Keratinocyte (primary cell): ENCODE results near the gene ATL3. TPM values are rescaled to one million over a fixed set of nuclear protein-coding genes. Genes with fewer than 3 reads are reported as not detected.

ENCODE experiments used
- DNase-seq: peaks from one replicate; pipeline ENCODE4 v3.0.0-alpha.2; 2011; ENCODE audit warnings: low read depth, missing footprints, low spot score
- FAIRE-seq: peaks from 2 replicates; lab custom pipeline; 2011; peaks lifted over from hg19 to GRCh38; lab: Jason Lieb, UNC
- H2AFZ ChIP-seq: 2 replicates; pipeline ENCODE4 v1.6.0; 2012; ENCODE audit warnings: low read length, control low read depth, inconsistent platforms; ENCODE audit not compliant: control insufficient read depth
- H3K27ac ChIP-seq: 2 replicates; pipeline ENCODE4 v1.5.1; 2011; ENCODE audit warnings: low read length; ENCODE audit not compliant: control insufficient read depth, insufficient read depth
- H3K27me3 ChIP-seq: 3 replicates; pipeline ENCODE4 v1.6.0; 2011; ENCODE audit warnings: low read length; ENCODE audit not compliant: control insufficient read depth, insufficient read depth; ENCODE audit errors: extremely low read depth
- H3K36me3 ChIP-seq, 2 experiments: 2 replicates in 1 of 2; 3 replicates in 1 of 2; pipeline ENCODE4 v1.5.1; 2011; ENCODE audit warnings: low read length in 2 of 2, mild to moderate bottlenecking in 1 of 2; ENCODE audit not compliant: control insufficient read depth in 2 of 2, insufficient read depth in 2 of 2; ENCODE audit errors: extremely low read depth in 1 of 2
- H3K4me1 ChIP-seq: 3 replicates; pipeline ENCODE4 v1.5.1; 2011; ENCODE audit warnings: low read length; ENCODE audit not compliant: control insufficient read depth, insufficient read depth; ENCODE audit errors: extremely low read depth
- H3K4me2 ChIP-seq: 3 replicates; pipeline ENCODE4 v1.6.0; 2011; ENCODE audit warnings: low read depth, low read length; ENCODE audit not compliant: control insufficient read depth, insufficient read depth; ENCODE audit errors: extremely low read depth
- H3K4me3 ChIP-seq, 3 experiments: fragments of 200-600 bp in 1 of 3; sonication (generic) in 1 of 3; 2 replicates in 2 of 3; 3 replicates in 1 of 3; pipeline ENCODE4 v1.5.1; 2011 to 2016; ENCODE audit warnings: low read length in 3 of 3, mild to moderate bottlenecking in 3 of 3, control low read depth in 2 of 3, inconsistent platforms in 1 of 3, low read depth in 1 of 3, mixed read lengths in 1 of 3, mixed run types in 1 of 3, moderate library complexity in 1 of 3; ENCODE audit not compliant: control insufficient read depth in 2 of 3, insufficient read depth in 2 of 3; ENCODE audit errors: extremely low read depth in 1 of 3
- H3K79me2 ChIP-seq: 2 replicates; pipeline ENCODE4 v1.6.0; 2012; ENCODE audit warnings: low read length; ENCODE audit not compliant: control insufficient read depth, insufficient read depth
- H3K9ac ChIP-seq: 3 replicates; pipeline ENCODE4 v1.6.0; 2011; ENCODE audit warnings: low read length; ENCODE audit not compliant: control insufficient read depth, insufficient read depth; ENCODE audit errors: extremely low read depth
- H3K9me1 ChIP-seq: 3 replicates; pipeline ENCODE4 v1.6.0; 2011; ENCODE audit warnings: low read length; ENCODE audit not compliant: control insufficient read depth, insufficient read depth; ENCODE audit errors: extremely low read depth
- H3K9me3 ChIP-seq: 2 replicates; pipeline ENCODE4 v1.5.1; 2012; ENCODE audit warnings: low read depth, low read length; ENCODE audit not compliant: control insufficient read depth
- H4K20me1 ChIP-seq: 3 replicates; pipeline ENCODE4 v1.6.0; 2011; ENCODE audit warnings: low read length; ENCODE audit not compliant: control insufficient read depth, insufficient read depth; ENCODE audit errors: extremely low read depth
- CTCF ChIP-seq, 3 experiments: IDR thresholded peaks in 1 of 3; conservative IDR thresholded peaks in 1 of 3; optimal IDR thresholded peaks in 1 of 3; 2 replicates in 2 of 3; 3 replicates in 1 of 3; pipeline versions ENCODE3 to v1.5.1; 2011; ENCODE audit warnings: low read length in 3 of 3, mild to moderate bottlenecking in 3 of 3, moderate library complexity in 2 of 3, control low read depth in 1 of 3, inconsistent platforms in 1 of 3; ENCODE audit not compliant: insufficient read depth in 2 of 3; ENCODE audit errors: extremely low read depth in 1 of 3
- EZH2 ChIP-seq: IDR thresholded peaks from one replicate; pipeline ENCODE4 v1.6.1; 2012; ENCODE audit warnings: inconsistent platforms, mild to moderate bottlenecking, low read length, moderate library complexity
- dilution Hi-C: fragments of 300-500 bp; cut with MboI; formaldehyde crosslinking; loops from one replicate; pipeline ENCODE4 v1.7.0; 2020; ENCODE audit warnings: low sequenced_read_pairs; ENCODE audit not compliant: extremely low pct_ligation_motif_present
- polyA plus RNA-seq, 5 experiments: library from polyadenylated mRNA; depleted of rRNA in 3 of 5; stranded (reverse) in 3 of 5; stranded (forward) in 1 of 5; unstranded in 1 of 5; fragments of >200 nt; gene quantifications; 1 replicate in 1 of 5; 2 replicates in 3 of 5; 3 replicates in 1 of 5; pipeline versions ENCODE4 v1.2.1 to v1.2.3, GENCODE V29; 2011 to 2012; ENCODE audit warnings: missing spikeins in 2 of 5, low read depth in 1 of 5, low replicate concordance in 1 of 5

ATL3 gene
- polyA plus RNA-seq, 1 donor (not counting 4 experiments of a cell fraction or from before 2014, with no cell fraction given), result 36.5 TPM

- no peaks in the 10 kb centered on the region for H3K9me1 ChIP-seq
- H3K9me3 ChIP-seq, result no peaks in the 10 kb centered on the region
- FAIRE-seq (no peak), DNase-seq (no peak)
- dilution Hi-C loops, result no loop called here
- no peak overlapping the region for H3K4me2 ChIP-seq
- no peak overlapping the region for H3K9ac ChIP-seq
- H2AFZ ChIP-seq, result no peak overlapping the region
- H3K4me1 ChIP-seq, result no peaks in the 10 kb centered on the region
- no peaks in the 10 kb centered on the region for H4K20me1 ChIP-seq
- no peak overlapping the region for H3K27ac ChIP-seq
- peak; percentile 65 to 77 (median 72) for TF ChIP-seq CTCF (optimal IDR thresholded peaks at IDR 0.05 in 1 of 3, IDR thresholded peaks at IDR 0.05 in 1 of 3, conservative IDR thresholded peaks at IDR 0.05 in 1 of 3; ENCODE audit: extremely low read depth in 1 of 3, insufficient read depth in 2 of 3, low read length in 3 of 3)
- TF ChIP-seq EZH2, result no peak
- H3K79me2 ChIP-seq, result no peaks in the 10 kb centered on the region
- H3K27me3 ChIP-seq, result no peaks in the 10 kb centered on the region
- peaks cover 12 to 22% of the 10 kb centered on the region in 2 experiments for H3K36me3 ChIP-seq
- no peak overlapping the region for H3K4me3 ChIP-seq
Measured at GRCh38 chr11:63635762-63636465, 35.3 kb downstream of the ATL3 start.

- no peak overlapping the region for H3K9ac ChIP-seq
- H3K9me3 ChIP-seq, result no peaks in the 10 kb centered on the region
- no peak overlapping the region for H3K27ac ChIP-seq
- no peaks in the 10 kb centered on the region for H3K9me1 ChIP-seq
- H3K27me3 ChIP-seq, result no peaks in the 10 kb centered on the region
- no peak for FAIRE-seq
- no peak for TF ChIP-seq CTCF (optimal IDR thresholded peaks at IDR 0.05 in 1 of 3, IDR thresholded peaks at IDR 0.05 in 1 of 3, conservative IDR thresholded peaks at IDR 0.05 in 1 of 3; ENCODE audit: extremely low read depth in 1 of 3, insufficient read depth in 2 of 3, low read length in 3 of 3)
- TF ChIP-seq EZH2, result no peak
- H3K4me2 ChIP-seq, result no peak overlapping the region
- H2AFZ ChIP-seq, result no peak overlapping the region
- peaks cover 16 to 22% of the 10 kb centered on the region in 2 experiments for H3K36me3 ChIP-seq
- DNase-seq, result no peak
- no peak overlapping the region for H3K4me3 ChIP-seq
- H4K20me1 ChIP-seq, result no peaks in the 10 kb centered on the region
- H3K4me1 ChIP-seq, result no peaks in the 10 kb centered on the region
- dilution Hi-C loops, result no loop called here
- no peaks in the 10 kb centered on the region for H3K79me2 ChIP-seq
Measured at GRCh38 chr11:63629426-63629825, 41.8 kb downstream of the ATL3 start.
